ENCODE results near the gene ABHD6.

GRCh38 chr3:58266577-58266976, 29.0 kb downstream of the ABHD6 start:
- no peak for TF ChIP-seq CTCF (IDR thresholded peaks at IDR 0.05)
- TF ChIP-seq POLR2AphosphoS5 (IDR thresholded peaks at IDR 0.05) = no peak
